DMS114 treated with DMSO at 0.1 percent for 48 hours (cell line): ENCODE measurements around the gene SIPA1L3.

ENCODE experiments used
- DNase-seq: peaks from one replicate; lab custom pipeline; 2025; ENCODE audit not compliant: unreplicated experiment; lab: John Stamatoyannopoulos, UW

SIPA1L3 gene

GRCh38 chr19:38252941-38253691 is 346.1 kb downstream of the SIPA1L3 start:
- no peak for DNase-seq

- DNase-seq: no peak
Observed at GRCh38 chr19:38253788-38254187, 346.8 kb downstream of the SIPA1L3 start.

- no peak for DNase-seq
Observed at GRCh38 chr19:38255383-38256014, 348.5 kb downstream of the SIPA1L3 start.
